Kidney epithelial cell (primary cell): ENCODE results near the gene COCH. TPM values are rescaled to one million over a fixed set of nuclear protein-coding genes. Genes with fewer than 3 reads are reported as not detected.

Experiments used
- DNase-seq: peaks from one replicate; pipeline ENCODE4 v3.0.0-alpha.2; 2010; ENCODE audit warnings: low read depth
- H3K27me3 ChIP-seq: 2 replicates; pipeline ENCODE4 v1.6.0; 2011; ENCODE audit warnings: low read length; ENCODE audit not compliant: control insufficient read depth, insufficient read depth
- H3K36me3 ChIP-seq: 2 replicates; pipeline ENCODE4 v1.5.1; 2011; ENCODE audit warnings: low read length; ENCODE audit not compliant: control insufficient read depth, insufficient read depth
- H3K4me3 ChIP-seq: 2 replicates; pipeline ENCODE4 v1.5.1; 2011; ENCODE audit warnings: low read depth, mild to moderate bottlenecking, control low read depth, low read length
- CTCF ChIP-seq: IDR thresholded peaks from 2 replicates; pipeline ENCODE4 v1.5.1; 2011; ENCODE audit warnings: mild to moderate bottlenecking, moderate library complexity, low read length, control low read depth, inconsistent platforms; ENCODE audit not compliant: insufficient read depth, poor library complexity, severe bottlenecking
- total RNA-seq: library from RNA; depleted of rRNA; stranded (reverse); fragments of >200 nt; gene quantifications from 2 replicates; pipeline ENCODE4 v1.2.3, GENCODE V29; 2015

Gene COCH
- total RNA-seq, 1 donor from 2014 or later = 16.4 TPM

GRCh38 chr14:30853946-30854345 is 20.4 kb upstream of the COCH start:
- DNase-seq = no peak
- no peaks in the 10 kb centered on the region for H3K27me3 ChIP-seq

GRCh38 chr14:30854492-30854891 is 19.9 kb upstream of the COCH start:
- Histone ChIP-seq H3K36me3 (no peaks in the 10 kb centered on the region), H3K27me3 (no peaks in the 10 kb centered on the region), H3K4me3 (no peak overlapping the region)
- TF ChIP-seq CTCF = no peak
- DNase-seq = no peak

More at GRCh38 chr14:30853946-30854345, 20.4 kb upstream of the COCH start:
- no peak overlapping the region for H3K4me3 ChIP-seq
- no peaks in the 10 kb centered on the region for H3K36me3 ChIP-seq
- no peak for TF ChIP-seq CTCF

GRCh38 chr14:30855345-30856037 is 18.9 kb upstream of the COCH start:
- Histone ChIP-seq H3K27me3 (no peaks in the 10 kb centered on the region), H3K4me3 (no peak overlapping the region), H3K36me3 (no peaks in the 10 kb centered on the region)
- DNase-seq = no peak
- no peak for TF ChIP-seq CTCF

- Histone ChIP-seq H3K36me3 (no peaks in the 10 kb centered on the region), H3K27me3 (no peaks in the 10 kb centered on the region), H3K4me3 (no peak overlapping the region)
- TF ChIP-seq CTCF = no peak
- DNase-seq = no peak
These were observed 13.2 kb upstream of the COCH start for GRCh38 chr14:30861200-30861599.

GRCh38 chr14:30864934-30865333 is 9.4 kb upstream of the COCH start:
- TF ChIP-seq CTCF = no peak
- no peaks in the 10 kb centered on the region for H3K27me3 ChIP-seq
- no peaks in the 10 kb centered on the region for H3K36me3 ChIP-seq
- no peak overlapping the region for H3K4me3 ChIP-seq
- no peak for DNase-seq

GRCh38 chr14:30868736-30869135 is 5.6 kb upstream of the COCH start:
- Histone ChIP-seq H3K27me3 (peaks cover 2% of the 10 kb centered on the region), H3K36me3 (no peaks in the 10 kb centered on the region), H3K4me3 (no peak overlapping the region)
- no peak for DNase-seq
- TF ChIP-seq CTCF = no peak
